Muscle of back (tissue), 11 donors: Measurements from ENCODE around the gene TRNAU1AP. TPM values are rescaled to one million over a fixed set of nuclear protein-coding genes. Genes with fewer than 3 reads are reported as not detected.

Source experiments
- DNase-seq, 3 donors: peaks; one replicate each; pipeline versions ENCODE4 v3.0.0 to v3.0.0-alpha.2; 2013
- polyA plus RNA-seq, 10 donors: library from polyadenylated mRNA; unstranded; fragments of 120-200 nt; gene quantifications; one replicate each; pipeline ENCODE4 v1.2.1, GENCODE V29; 2013; ENCODE audit not compliant: insufficient read length in 10 of 10

Gene TRNAU1AP
- polyA plus RNA-seq, 10 donors, result 15.8 to 26.9 (median 18.9) TPM

- DNase-seq, result no peak
These were observed 52.1 kb downstream of the TRNAU1AP start for GRCh38 chr1:28604962-28605361.

- no peak for DNase-seq
These were observed 53.9 kb downstream of the TRNAU1AP start for GRCh38 chr1:28606771-28607170.

GRCh38 chr1:28613175-28613574, 60.3 kb downstream of the TRNAU1AP start:
- DNase-seq, result no peak

Other genes with a start within 250 kb of the TRNAU1AP start
- gene MED18, start 224.0 kb upstream of the TRNAU1AP start, polyA plus RNA-seq, result 10 to 100 TPM; 11.0 to 15.9 (median 12.9) TPM
- 10 to 100 TPM; 22.1 to 35.7 (median 27.7) TPM for gene PHACTR4, start 183.3 kb upstream of the TRNAU1AP start, polyA plus RNA-seq
- gene RCC1, start 47.0 kb upstream of the TRNAU1AP start, polyA plus RNA-seq, result 10 to 100 TPM; 19.5 to 33.6 (median 23.8) TPM
- gene RAB42, start 39.2 kb downstream of the TRNAU1AP start, polyA plus RNA-seq, result 1 to 10 TPM; 5.7 to 9.0 (median 7.4) TPM
- gene TAF12, start 90.0 kb downstream of the TRNAU1AP start, polyA plus RNA-seq, result 10 to 100 TPM; 24.5 to 33.0 (median 27.3) TPM
- gene RNU11, start 95.5 kb downstream of the TRNAU1AP start, polyA plus RNA-seq, result not detected
- 10 to 100 TPM in 5 of 10 donors, 1 to 10 TPM in 5; 8.9 to 11.5 (median 10.0) TPM for gene GMEB1, start 115.7 kb downstream of the TRNAU1AP start, polyA plus RNA-seq
- 10 to 100 TPM; 45.1 to 63.8 (median 52.1) TPM for gene YTHDF2, start 183.9 kb downstream of the TRNAU1AP start, polyA plus RNA-seq